Stomach smooth muscle (tissue), 2 donors: ENCODE results near the gene BPHL.
"Not testable (repeated sequence)": the region's sequence is repeated elsewhere in the genome, so short reads cannot be mapped to it uniquely, and the experiment has no call there.

ENCODE experiments used
- H3K27ac ChIP-seq: one replicate; pipeline ENCODE4 v1.7.0; 2013; ENCODE audit warnings: mild to moderate bottlenecking, low read length, inconsistent platforms
- H3K27me3 ChIP-seq, 2 donors: one replicate each; pipeline ENCODE4 v1.7.0; 2013; ENCODE audit warnings: low read length in 2 of 2; ENCODE audit not compliant: insufficient read depth in 2 of 2, control insufficient read depth in 1 of 2
- H3K36me3 ChIP-seq, 2 donors: one replicate each; pipeline ENCODE4 v1.7.0; 2013; ENCODE audit warnings: low read length in 2 of 2; ENCODE audit not compliant: control insufficient read depth in 2 of 2, insufficient read depth in 2 of 2
- H3K4me1 ChIP-seq: one replicate; pipeline ENCODE4 v1.7.0; 2013; ENCODE audit warnings: low read length; ENCODE audit not compliant: control insufficient read depth, insufficient read depth
- H3K4me3 ChIP-seq, 2 donors: one replicate each; pipeline ENCODE4 v1.7.0; 2013; ENCODE audit warnings: low read length in 2 of 2
- H3K9ac ChIP-seq, 2 donors: one replicate each; pipeline ENCODE4 v1.7.0; 2013; ENCODE audit warnings: low read length in 2 of 2, mild to moderate bottlenecking in 1 of 2
- H3K9me3 ChIP-seq, 2 donors: one replicate each; pipeline ENCODE4 v1.7.0; 2013; ENCODE audit warnings: low read length in 2 of 2; ENCODE audit not compliant: control insufficient read depth in 2 of 2
- donor health status: healthy.
- donor health status: Pancreatic carcinoma.

BPHL gene

DNA sequence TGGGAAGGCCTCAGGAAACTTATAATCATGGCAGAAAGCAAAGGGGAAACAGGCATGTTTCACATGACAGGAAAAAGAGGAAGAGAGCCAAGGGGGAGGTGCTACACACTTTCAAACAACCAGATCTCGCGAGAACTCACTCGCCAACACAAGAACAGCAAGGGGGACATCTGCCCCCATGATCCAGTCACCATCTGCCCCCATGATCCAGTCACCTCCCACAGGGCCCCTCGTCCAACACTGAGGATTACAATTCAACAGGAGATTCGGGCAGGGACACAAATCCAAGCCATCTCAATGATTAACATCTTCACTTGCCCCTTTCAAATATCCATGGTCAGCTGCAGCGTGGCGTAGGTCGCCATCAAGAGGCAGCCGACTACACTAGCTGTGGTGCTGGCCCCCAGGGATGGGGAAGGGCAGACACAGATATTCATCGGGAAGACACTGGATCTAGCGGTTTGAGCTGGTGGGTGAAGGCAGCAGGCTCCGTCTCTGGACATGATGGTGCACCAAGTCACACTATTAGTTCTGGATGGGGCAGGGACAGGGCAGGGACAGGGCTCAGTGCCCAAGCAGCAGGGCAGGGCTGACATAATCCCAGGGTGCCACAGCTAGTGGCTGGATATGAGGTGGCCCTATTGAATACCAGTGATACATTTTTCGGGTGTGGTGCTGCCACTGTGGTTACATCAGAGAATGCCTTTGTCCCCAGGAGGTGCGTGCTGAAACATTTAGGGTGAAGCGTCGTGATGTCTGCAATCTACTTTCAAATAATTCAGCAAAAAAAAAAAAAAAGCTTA is 77.4 kb downstream of the BPHL start:
- no peak overlapping the region for H3K27ac ChIP-seq
- H3K4me1 ChIP-seq = no peaks in the 10 kb centered on the region
- H3K9ac ChIP-seq = no peak overlapping the region
- H3K4me3 ChIP-seq = no peak overlapping the region
- H3K9me3 ChIP-seq = no peaks in the 10 kb centered on the region
- no peaks in the 10 kb centered on the region for H3K27me3 ChIP-seq
- H3K36me3 ChIP-seq = no peaks in the 10 kb centered on the region

DNA sequence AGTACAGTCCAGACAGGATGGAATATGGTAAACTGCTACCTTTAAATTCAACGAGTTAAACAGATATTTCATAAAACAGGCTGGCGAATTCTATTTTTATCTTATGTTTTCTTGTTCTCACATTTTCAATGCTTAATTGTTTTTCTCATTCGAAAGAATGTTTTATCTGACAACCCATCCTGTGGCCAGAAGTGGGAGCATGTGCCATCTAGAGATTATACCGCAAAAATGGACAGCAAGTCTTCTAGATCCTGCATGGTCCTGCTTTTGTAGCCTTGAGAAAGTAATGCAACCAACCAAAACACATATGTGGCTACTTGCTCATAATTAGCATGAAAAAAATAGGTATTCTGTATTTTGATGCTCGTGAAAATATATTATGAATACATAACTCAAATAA is 78.3 kb downstream of the BPHL start:
- Histone ChIP-seq H3K27me3 (no peaks in the 10 kb centered on the region), H3K4me3 (no peak overlapping the region), H3K9ac (no peak overlapping the region), H3K9me3 (no peaks in the 10 kb centered on the region), H3K4me1 (no peaks in the 10 kb centered on the region), H3K36me3 (no peaks in the 10 kb centered on the region), H3K27ac (no peak overlapping the region)

- H3K4me1 ChIP-seq, H3K4me3 ChIP-seq, H3K9ac ChIP-seq, H3K9me3 ChIP-seq, H3K27me3 ChIP-seq, H3K36me3 ChIP-seq, H3K27ac ChIP-seq: not testable (repeated sequence)
Measured at GRCh38 chr6:3197734-3198133, 79.2 kb downstream of the BPHL start.

- no peaks in the 10 kb centered on the region for H3K4me1 ChIP-seq
- H3K27me3 ChIP-seq = no peaks in the 10 kb centered on the region
- no peak overlapping the region for H3K9ac ChIP-seq
- H3K9me3 ChIP-seq = no peaks in the 10 kb centered on the region
- no peaks in the 10 kb centered on the region for H3K36me3 ChIP-seq
- no peak overlapping the region for H3K4me3 ChIP-seq
- no peak overlapping the region for H3K27ac ChIP-seq
Measured at GRCh38 chr6:3199382-3199781, 80.9 kb downstream of the BPHL start.

DNA sequence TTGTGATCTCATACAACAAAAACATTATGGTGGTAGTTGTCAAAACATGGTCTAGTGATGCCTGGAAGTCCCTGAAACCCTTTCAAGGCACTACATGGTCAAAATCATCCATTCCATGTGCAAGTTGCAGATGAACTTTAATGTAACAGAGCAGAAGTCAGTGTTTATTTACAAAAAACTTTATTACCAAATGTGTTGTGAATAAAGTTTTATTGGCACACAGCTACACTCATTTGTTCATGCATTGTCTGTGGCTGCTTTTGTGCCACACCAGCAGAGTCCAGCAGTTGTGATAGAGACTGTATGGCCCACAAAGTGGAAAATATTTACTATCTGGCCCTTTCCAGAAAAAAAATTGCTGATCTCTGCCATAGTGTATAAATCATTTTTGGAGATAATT is 82.2 kb downstream of the BPHL start:
- Histone ChIP-seq H3K9me3 (no peaks in the 10 kb centered on the region), H3K9ac (no peak overlapping the region), H3K4me3 (no peak overlapping the region), H3K4me1 (no peaks in the 10 kb centered on the region), H3K36me3 (no peaks in the 10 kb centered on the region), H3K27me3 (no peaks in the 10 kb centered on the region), H3K27ac (no peak overlapping the region)

GRCh38 chr6:3201388-3201787 is 82.9 kb downstream of the BPHL start:
- Histone ChIP-seq H3K27me3 (no peaks in the 10 kb centered on the region), H3K27ac (no peak overlapping the region), H3K9me3 (no peaks in the 10 kb centered on the region), H3K4me1 (no peaks in the 10 kb centered on the region), H3K9ac (no peak overlapping the region), H3K4me3 (no peak overlapping the region), H3K36me3 (no peaks in the 10 kb centered on the region)
